PC-9 (cell line): ENCODE results near the gene CXCL6. TPM values are rescaled to one million over a fixed set of nuclear protein-coding genes. Genes with fewer than 3 reads are reported as not detected.

Experiments
- BruUV-seq: library from RNA; stranded (reverse); fragments of 400-500 nt; replicated peaks from 2 replicates; lab custom pipeline; 2021; lab: Mats Ljungman, UMichigan
- CTCF ChIA-PET: fragments of 300-600 bp; sonication (Branson Sonifier 250); formaldehyde crosslinking; loops from one replicate; lab custom pipeline; 2022; ENCODE audit warnings: antibody characterized with exemption; lab: Charles Lee
- POLR2A ChIA-PET: fragments of 300-600 bp; sonication (Branson Sonifier 250); formaldehyde crosslinking; loops from one replicate; lab custom pipeline; 2022; ENCODE audit warnings: antibody characterized with exemption; ENCODE audit not compliant: unreplicated experiment; lab: Charles Lee
- DNase-seq, 2 experiments: peaks; one replicate each; pipeline versions ENCODE4 v3.0.0 to v3.0.0-alpha.2; 2015 to 2022; ENCODE audit warnings: mixed read lengths in 1 of 2
- H2AFZ ChIP-seq: fragments of 200-600 bp; sonication (generic); 2 replicates; pipeline ENCODE4 v1.8.1; 2017; ENCODE audit warnings: antibody characterized with exemption
- H3F3A ChIP-seq: fragments of 200-600 bp; sonication (generic); 2 replicates; pipeline ENCODE4 v1.8.1; 2017; ENCODE audit warnings: antibody characterized with exemption, mild to moderate bottlenecking, low read depth; ENCODE audit not compliant: insufficient read depth
- H3K27ac ChIP-seq: fragments of 200-600 bp; sonication (generic); 2 replicates; pipeline ENCODE4 v1.6.1; 2016; ENCODE audit warnings: mixed run types
- H3K27me3 ChIP-seq: fragments of 200-600 bp; sonication (generic); 2 replicates; pipeline ENCODE4 v1.6.1; 2016; ENCODE audit warnings: low read depth, mixed run types; ENCODE audit not compliant: insufficient read depth
- H3K36me3 ChIP-seq: fragments of 200-600 bp; sonication (generic); 2 replicates; pipeline ENCODE4 v1.6.1; 2016; ENCODE audit warnings: low read depth, mixed run types
- H3K4me1 ChIP-seq: fragments of 200-600 bp; sonication (generic); replicated peaks from 2 replicates; pipeline ENCODE4 v1.6.1; 2016; ENCODE audit warnings: mixed run types; ENCODE audit not compliant: insufficient read depth
- H3K4me2 ChIP-seq: fragments of 200-600 bp; sonication (generic); 2 replicates; pipeline ENCODE4 v1.6.1; 2017; ENCODE audit warnings: mixed run types
- H3K4me3 ChIP-seq: fragments of 200-600 bp; sonication (generic); 2 replicates; pipeline ENCODE4 v1.6.1; 2016; ENCODE audit warnings: mixed run types
- H3K79me2 ChIP-seq: fragments of 200-600 bp; sonication (generic); 2 replicates; pipeline ENCODE4 v1.6.1; 2017; ENCODE audit warnings: low read depth, mixed run types
- H3K9me2 ChIP-seq: fragments of 200-600 bp; sonication (generic); 2 replicates; pipeline ENCODE4 v1.8.1; 2017; ENCODE audit warnings: mild to moderate bottlenecking; ENCODE audit not compliant: insufficient read depth
- H3K9me3 ChIP-seq: fragments of 200-600 bp; sonication (generic); 2 replicates; pipeline ENCODE4 v1.8.1; 2016; ENCODE audit warnings: low read depth; ENCODE audit not compliant: insufficient read depth
- H4K20me1 ChIP-seq: fragments of 200-600 bp; sonication (generic); 2 replicates; pipeline ENCODE4 v1.8.1; 2017; ENCODE audit not compliant: insufficient read depth
- CTCF ChIP-seq: fragments of 200-600 bp; sonication (generic); conservative IDR thresholded peaks from 2 replicates; pipeline ENCODE4 v1.6.1; 2017; ENCODE audit warnings: mixed run types, antibody characterized with exemption, mild to moderate bottlenecking, moderate library complexity
- EZH2 ChIP-seq: fragments of 200-600 bp; sonication (generic); IDR thresholded peaks from 2 replicates; pipeline ENCODE4 v1.8.0; 2017; ENCODE audit warnings: antibody characterized with exemption, low read depth
- intact Hi-C: fragments of 100-400 bp; cut with micrococcal nuclease; formaldehyde crosslinking; loops from one replicate; pipeline ENCODE4 v1.10.0; 2022; ENCODE audit not compliant: unreplicated experiment
- total RNA-seq: library from RNA; stranded (reverse); gene quantifications from 2 replicates; pipeline ENCODE4 v1.2.3, GENCODE V29; 2021

The CXCL6 gene
- total RNA-seq, 1 experiment from 2014 or later = not detected

- Histone ChIP-seq H3K4me3 (no peak overlapping the region), H3K4me2 (no peak overlapping the region), H3K27ac (no peak overlapping the region), H4K20me1 (no peaks in the 10 kb centered on the region), H3K9me3 (no peaks in the 10 kb centered on the region), H3K79me2 (no peaks in the 10 kb centered on the region), H3K9me2 (no peaks in the 10 kb centered on the region), H2AFZ (no peak overlapping the region), H3K4me1 (no peaks in the 10 kb centered on the region; the same call in 1 of the 2 replicates), H3K36me3 (no peaks in the 10 kb centered on the region), H3K27me3 (no peaks in the 10 kb centered on the region), H3F3A (no peaks in the 10 kb centered on the region)
- intact Hi-C loops = no loop called here
- no TSS peak for BruUV-seq
- ChIA-PET CTCF (no interaction called here), POLR2A (no interaction called here)
- DNase-seq = no peak
- TF ChIP-seq EZH2 = no peak
Measured at GRCh38 chr4:73848183-73848777, 11.8 kb downstream of the CXCL6 start.

DNA sequence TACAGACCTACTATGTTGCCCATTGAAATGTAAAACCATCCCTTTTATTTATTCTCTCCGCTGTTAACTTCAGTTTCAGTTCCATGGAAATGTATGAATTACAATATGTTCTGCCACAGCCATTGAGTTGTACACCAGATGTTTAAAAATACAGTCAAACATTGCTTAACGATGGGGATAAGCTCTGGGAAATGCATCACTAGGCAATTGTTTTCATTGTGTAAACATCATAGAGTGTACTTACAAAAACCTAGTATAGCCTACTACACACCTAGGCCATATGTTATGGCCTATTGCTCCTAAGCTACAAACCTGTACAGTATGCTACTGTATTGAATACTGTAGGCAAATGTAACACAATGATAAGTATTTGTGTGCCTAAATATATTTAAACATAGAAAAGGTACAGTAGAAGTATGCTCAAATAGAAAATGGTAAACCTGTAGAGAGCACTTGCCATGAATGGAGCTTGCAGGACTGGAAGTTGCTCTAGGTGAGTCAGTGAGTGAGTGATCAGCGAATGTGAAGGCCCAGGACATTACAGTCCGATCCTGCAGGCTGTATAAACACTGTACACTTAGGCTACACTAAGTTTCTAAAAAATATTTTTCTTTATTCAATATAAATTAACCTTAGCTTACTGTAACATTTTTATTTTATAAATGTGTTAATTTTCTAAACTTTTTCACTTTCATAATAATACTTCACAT lies 13.9 kb downstream of the CXCL6 start:
- no TSS peak for BruUV-seq
- Histone ChIP-seq H3K9me2 (no peaks in the 10 kb centered on the region), H3K4me2 (no peak overlapping the region), H3K9me3 (no peaks in the 10 kb centered on the region), H3K4me3 (no peak overlapping the region), H3K36me3 (no peaks in the 10 kb centered on the region), H3K27ac (no peak overlapping the region), H3K79me2 (no peaks in the 10 kb centered on the region), H3K27me3 (no peaks in the 10 kb centered on the region), H4K20me1 (no peaks in the 10 kb centered on the region), H3F3A (no peaks in the 10 kb centered on the region), H3K4me1 (no peaks in the 10 kb centered on the region), H2AFZ (no peak overlapping the region)
- intact Hi-C loops = no loop called here
- POLR2A ChIA-PET = no interaction called here
- CTCF ChIA-PET = no interaction called here
- no peak for DNase-seq
- TF ChIP-seq CTCF = no peak
- TF ChIP-seq EZH2 = no peak

GRCh38 chr4:73851293-73851692 lies 14.8 kb downstream of the CXCL6 start:
- Histone ChIP-seq H3K9me3 (no peaks in the 10 kb centered on the region), H3F3A (no peaks in the 10 kb centered on the region), H3K27me3 (no peaks in the 10 kb centered on the region), H4K20me1 (no peaks in the 10 kb centered on the region), H3K4me1 (no peaks in the 10 kb centered on the region), H3K36me3 (no peaks in the 10 kb centered on the region), H3K27ac (no peak overlapping the region), H2AFZ (no peak overlapping the region), H3K4me3 (no peak overlapping the region), H3K79me2 (no peaks in the 10 kb centered on the region), H3K9me2 (no peaks in the 10 kb centered on the region), H3K4me2 (no peak overlapping the region)
- ChIA-PET POLR2A (no interaction called here), CTCF (no interaction called here)
- DNase-seq = no peak
- BruUV-seq = no TSS peak
- no peak for TF ChIP-seq EZH2
- no peak for TF ChIP-seq CTCF
- intact Hi-C loops = no loop called here
